ENCODE results near the gene PTGDS.

PTGDS gene

GRCh38 chr9:136979769-136980587 lies 2.7 kb downstream of the PTGDS start:
- Mint-ChIP-seq H3K27me3 (peaks cover 86% of the 10 kb centered on the region), H3K36me3 (no peaks in the 10 kb centered on the region), H3K4me3 (no peak overlapping the region), H3K4me1 (peaks cover 15% of the 10 kb centered on the region), H3K27ac (no peak overlapping the region), H3K9me3 (no peaks in the 10 kb centered on the region)
- no peak for DNase-seq
- CTCF ChIA-PET: interaction anchor here (2.7 kb wide), 1 partner anchor 49 kb away, joined by 7 read pairs; no protein-coding TSS in a partner anchor

GRCh38 chr9:136980669-136981478 lies 3.6 kb downstream of the PTGDS start:
- no peak overlapping the region for H3K27ac Mint-ChIP-seq
- no peak overlapping the region for H3K4me3 Mint-ChIP-seq
- CTCF ChIA-PET: no interaction called here
- H3K9me3 Mint-ChIP-seq: no peaks in the 10 kb centered on the region
- H3K36me3 Mint-ChIP-seq: no peaks in the 10 kb centered on the region
- DNase-seq: no peak
- H3K27me3 Mint-ChIP-seq: peaks cover 86% of the 10 kb centered on the region
- peaks cover 6% of the 10 kb centered on the region for H3K4me1 Mint-ChIP-seq

- CTCF ChIA-PET: no interaction called here
- Mint-ChIP-seq H3K9me3 (no peaks in the 10 kb centered on the region), H3K4me3 (no peak overlapping the region), H3K36me3 (no peaks in the 10 kb centered on the region), H3K27me3 (peaks cover 86% of the 10 kb centered on the region), H3K27ac (no peak overlapping the region), H3K4me1 (no peaks in the 10 kb centered on the region)
- no peak for DNase-seq
Measured at GRCh38 chr9:136981588-136982231, 4.4 kb downstream of the PTGDS start.

GRCh38 chr9:136982232-136983051 lies 5.1 kb downstream of the PTGDS start, which contains the start of gene LCNL1:
Gene LCNL1, plus strand, starts transcription at chr9:136982993. Its CDS starts 594 bp downstream, at chr9:136983587.
- no peaks in the 10 kb centered on the region for H3K9me3 Mint-ChIP-seq
- no peaks in the 10 kb centered on the region for H3K36me3 Mint-ChIP-seq
- no peak for DNase-seq
- peaks cover 86% of the 10 kb centered on the region for H3K27me3 Mint-ChIP-seq
- H3K4me3 Mint-ChIP-seq: no peak within 1 kb of the TSS
- H3K27ac Mint-ChIP-seq: no peak within 1 kb of the TSS
- no peaks in the 10 kb centered on the region for H3K4me1 Mint-ChIP-seq
- CTCF ChIA-PET: no interaction called here

- Mint-ChIP-seq H3K9me3 (no peaks in the 10 kb centered on the region), H3K27ac (no peak overlapping the region), H3K27me3 (peaks cover 88% of the 10 kb centered on the region), H3K4me3 (no peak overlapping the region), H3K4me1 (no peaks in the 10 kb centered on the region), H3K36me3 (no peaks in the 10 kb centered on the region)
- CTCF ChIA-PET: no interaction called here
- DNase-seq: no peak
Measured at GRCh38 chr9:136983167-136983566, 5.9 kb downstream of the PTGDS start.

- no peaks in the 10 kb centered on the region for H3K4me1 Mint-ChIP-seq
- H3K27me3 Mint-ChIP-seq: peaks cover 94% of the 10 kb centered on the region
- no peak for DNase-seq
- no peak overlapping the region for H3K4me3 Mint-ChIP-seq
- CTCF ChIA-PET: no interaction called here
- H3K27ac Mint-ChIP-seq: no peak overlapping the region
- H3K9me3 Mint-ChIP-seq: no peaks in the 10 kb centered on the region
- no peaks in the 10 kb centered on the region for H3K36me3 Mint-ChIP-seq
Measured at GRCh38 chr9:136983656-136984314, 6.5 kb downstream of the PTGDS start.

- CTCF ChIA-PET: interaction anchor here (1.4 kb wide), 1 partner anchor 17 kb away, joined by 3 read pairs; no protein-coding TSS in a partner anchor
- H3K4me3 Mint-ChIP-seq: no peak overlapping the region
- DNase-seq: no peak
- peaks cover 99% of the 10 kb centered on the region for H3K27me3 Mint-ChIP-seq
- H3K4me1 Mint-ChIP-seq: no peaks in the 10 kb centered on the region
- no peaks in the 10 kb centered on the region for H3K9me3 Mint-ChIP-seq
- H3K27ac Mint-ChIP-seq: no peak overlapping the region
- H3K36me3 Mint-ChIP-seq: no peaks in the 10 kb centered on the region
Measured at GRCh38 chr9:136984464-136985026, 7.2 kb downstream of the PTGDS start.

- Mint-ChIP-seq H3K27ac (no peak overlapping the region), H3K9me3 (no peaks in the 10 kb centered on the region), H3K4me3 (no peak overlapping the region), H3K36me3 (no peaks in the 10 kb centered on the region), H3K4me1 (no peaks in the 10 kb centered on the region), H3K27me3 (peaks cover 99% of the 10 kb centered on the region)
- no peak for DNase-seq
- CTCF ChIA-PET: interaction anchor here (1.0 to 1.4 kb wide), 2 partner anchors 9 to 17 kb away, joined by 3 read pairs; no protein-coding TSS in a partner anchor
Measured at GRCh38 chr9:136985027-136985602, 7.8 kb downstream of the PTGDS start.

GRCh38 chr9:136985853-136986252 lies 8.5 kb downstream of the PTGDS start:
- Mint-ChIP-seq H3K36me3 (no peaks in the 10 kb centered on the region), H3K4me3 (no peak overlapping the region), H3K27me3 (peaks cover 99% of the 10 kb centered on the region), H3K9me3 (no peaks in the 10 kb centered on the region), H3K27ac (no peak overlapping the region), H3K4me1 (peaks cover 3% of the 10 kb centered on the region)
- DNase-seq: no peak
- CTCF ChIA-PET: interaction anchor here (1.0 to 1.4 kb wide), 2 partner anchors 10 to 16 kb away, joined by 3 read pairs; no protein-coding TSS in a partner anchor

GRCh38 chr9:136988872-136989271 lies 11.6 kb downstream of the PTGDS start:
- H3K4me1 Mint-ChIP-seq: peaks cover 18% of the 10 kb centered on the region
- peaks cover 75% of the 10 kb centered on the region for H3K27me3 Mint-ChIP-seq
- peaks cover 6% of the 10 kb centered on the region for H3K36me3 Mint-ChIP-seq
- H3K9me3 Mint-ChIP-seq: no peaks in the 10 kb centered on the region
- CTCF ChIA-PET: interaction anchor here (1.4 kb wide), 1 partner anchor 41 kb away, joined by 4 read pairs; no protein-coding TSS in a partner anchor
- DNase-seq: no peak
- no peak overlapping the region for H3K4me3 Mint-ChIP-seq
- H3K27ac Mint-ChIP-seq: no peak overlapping the region

- Mint-ChIP-seq H3K27me3 (peaks cover 60% of the 10 kb centered on the region), H3K9me3 (no peaks in the 10 kb centered on the region), H3K36me3 (peaks cover 7% of the 10 kb centered on the region), H3K4me3 (peak overlapping the region; percentile 71), H3K27ac (peak overlapping the region; percentile 0), H3K4me1 (peaks cover 24% of the 10 kb centered on the region)
- DNase-seq: no peak
- CTCF ChIA-PET: interaction anchor here (1.1 to 1.5 kb wide), 2 partner anchors 39 to 42 kb away, joined by 3 to 4 read pairs; no protein-coding TSS in a partner anchor
Measured at GRCh38 chr9:136990242-136990911, 13.1 kb downstream of the PTGDS start.
